Activated naive CD8-positive, alpha-beta T cell (primary cell): ENCODE data around the gene SKAP2.

Source experiments
- H3K27ac Mint-ChIP-seq: one replicate; pipeline ENCODE4 v1.8.0; 2021; ENCODE audit warnings: mixed read lengths
- H3K27me3 Mint-ChIP-seq: one replicate; pipeline ENCODE4 v1.8.0; 2021; ENCODE audit warnings: mixed read lengths
- H3K36me3 Mint-ChIP-seq: one replicate; pipeline ENCODE4 v1.8.0; 2021; ENCODE audit warnings: mixed read lengths
- H3K4me1 Mint-ChIP-seq: one replicate; pipeline ENCODE4 v1.8.0; 2021; ENCODE audit warnings: low read depth, mixed read lengths
- H3K4me3 Mint-ChIP-seq: one replicate; pipeline ENCODE4 v1.8.0; 2021; ENCODE audit warnings: mild to moderate bottlenecking, mixed read lengths
- H3K9me3 Mint-ChIP-seq: one replicate; pipeline ENCODE4 v1.8.0; 2021; ENCODE audit warnings: low read depth, mixed read lengths

SKAP2 gene

DNA sequence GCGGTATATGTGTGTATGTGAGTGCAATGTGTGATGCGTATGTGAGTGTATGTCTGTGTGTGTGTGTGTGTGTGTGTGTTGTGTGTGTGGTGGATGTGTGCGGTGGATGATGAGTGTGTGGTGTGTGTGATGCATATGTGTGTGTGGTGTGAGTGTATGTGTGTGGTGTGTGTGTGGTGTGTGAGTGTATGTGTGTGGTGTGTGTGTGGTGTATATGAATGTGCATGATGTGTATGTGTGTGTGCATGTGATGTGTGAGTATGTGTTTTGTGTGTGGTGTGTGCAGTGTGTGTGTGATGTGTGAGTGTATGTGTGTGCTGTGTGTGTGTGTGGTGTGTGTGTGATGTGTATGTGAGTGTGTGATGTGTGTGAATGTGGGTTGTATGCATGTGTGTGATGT, 222.0 kb downstream of the SKAP2 start:
- H3K36me3 Mint-ChIP-seq: no peaks in the 10 kb centered on the region
- no peak overlapping the region for H3K27ac Mint-ChIP-seq
- no peak overlapping the region for H3K4me3 Mint-ChIP-seq
- H3K27me3 Mint-ChIP-seq: peaks cover 2% of the 10 kb centered on the region
- no peaks in the 10 kb centered on the region for H3K9me3 Mint-ChIP-seq
- H3K4me1 Mint-ChIP-seq: no peaks in the 10 kb centered on the region

DNA sequence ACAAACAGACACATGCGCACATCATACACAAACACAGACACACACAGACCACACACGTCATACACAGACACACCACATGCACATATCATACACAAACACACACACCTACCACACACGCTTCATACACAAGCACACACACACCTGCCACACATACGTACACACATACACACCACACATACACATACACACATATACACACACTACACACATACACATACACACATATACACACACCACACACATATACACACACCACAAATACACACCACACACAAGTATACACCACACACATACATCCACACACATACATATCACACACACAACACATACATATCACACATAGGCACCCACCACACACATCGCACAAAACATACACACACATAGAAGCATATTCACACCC, 224.7 kb downstream of the SKAP2 start:
- no peak overlapping the region for H3K4me3 Mint-ChIP-seq

DNA sequence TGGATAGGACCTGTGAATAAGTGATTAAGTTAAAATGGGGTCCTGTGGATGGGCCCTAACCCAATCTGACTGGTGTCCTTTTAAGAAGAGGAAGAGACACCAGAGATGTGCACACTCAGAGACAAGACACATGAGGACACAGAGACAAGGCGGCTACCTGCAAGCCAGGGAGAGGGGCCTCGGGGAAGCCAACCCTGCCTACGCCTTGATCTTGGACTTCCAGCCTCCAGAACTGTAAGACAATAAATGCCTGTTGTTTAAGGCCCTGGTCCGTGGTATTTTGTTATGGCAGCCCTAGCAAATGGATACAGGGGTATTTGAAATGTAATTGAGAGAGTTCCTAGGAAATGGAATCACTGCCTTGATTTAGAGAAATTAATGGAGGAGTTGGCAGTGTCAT, 225.3 kb downstream of the SKAP2 start:
- H3K4me3 Mint-ChIP-seq: no peak overlapping the region
- H3K27me3 Mint-ChIP-seq: peaks cover 5% of the 10 kb centered on the region
- no peak overlapping the region for H3K27ac Mint-ChIP-seq
- H3K4me1 Mint-ChIP-seq: no peaks in the 10 kb centered on the region
- H3K9me3 Mint-ChIP-seq: no peaks in the 10 kb centered on the region
- no peaks in the 10 kb centered on the region for H3K36me3 Mint-ChIP-seq

More for the DNA sequence above, 224.7 kb downstream of the SKAP2 start:
- Mint-ChIP-seq H3K4me1 (no peaks in the 10 kb centered on the region), H3K36me3 (no peaks in the 10 kb centered on the region), H3K9me3 (no peaks in the 10 kb centered on the region), H3K27me3 (peaks cover 4% of the 10 kb centered on the region), H3K27ac (no peak overlapping the region)

- H3K27ac Mint-ChIP-seq: no peak overlapping the region
Observed at GRCh38 chr7:26638140-26638539, 226.2 kb downstream of the SKAP2 start.

DNA sequence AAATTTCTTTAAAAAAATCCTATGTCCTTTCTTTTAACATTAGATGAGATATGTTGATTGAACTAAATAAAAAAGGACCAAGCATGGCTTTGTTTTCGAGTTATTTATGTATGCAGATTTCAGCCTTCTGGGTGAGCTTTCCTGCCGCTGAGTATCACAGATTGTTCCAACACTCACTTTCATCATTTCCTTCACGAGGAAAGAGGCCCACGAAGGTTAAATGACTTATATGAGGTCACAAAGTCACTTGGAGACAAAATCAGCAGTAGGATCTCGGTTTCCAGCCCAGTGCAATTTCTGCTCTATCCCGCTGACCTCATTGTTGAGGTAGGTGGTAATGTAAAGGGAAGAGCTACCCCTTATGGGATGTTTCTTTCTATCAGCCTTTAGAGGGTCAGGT, 226.8 kb downstream of the SKAP2 start:
- H3K4me3 Mint-ChIP-seq: no peak overlapping the region
- H3K4me1 Mint-ChIP-seq: peaks cover 2% of the 10 kb centered on the region
- H3K27ac Mint-ChIP-seq: no peak overlapping the region
- peaks cover 5% of the 10 kb centered on the region for H3K27me3 Mint-ChIP-seq
- H3K9me3 Mint-ChIP-seq: no peaks in the 10 kb centered on the region
- H3K36me3 Mint-ChIP-seq: no peaks in the 10 kb centered on the region

More at GRCh38 chr7:26638140-26638539, 226.2 kb downstream of the SKAP2 start:
- peaks cover 2% of the 10 kb centered on the region for H3K4me1 Mint-ChIP-seq
- H3K27me3 Mint-ChIP-seq: peaks cover 5% of the 10 kb centered on the region
- H3K36me3 Mint-ChIP-seq: no peaks in the 10 kb centered on the region
- no peak overlapping the region for H3K4me3 Mint-ChIP-seq
- no peaks in the 10 kb centered on the region for H3K9me3 Mint-ChIP-seq

DNA sequence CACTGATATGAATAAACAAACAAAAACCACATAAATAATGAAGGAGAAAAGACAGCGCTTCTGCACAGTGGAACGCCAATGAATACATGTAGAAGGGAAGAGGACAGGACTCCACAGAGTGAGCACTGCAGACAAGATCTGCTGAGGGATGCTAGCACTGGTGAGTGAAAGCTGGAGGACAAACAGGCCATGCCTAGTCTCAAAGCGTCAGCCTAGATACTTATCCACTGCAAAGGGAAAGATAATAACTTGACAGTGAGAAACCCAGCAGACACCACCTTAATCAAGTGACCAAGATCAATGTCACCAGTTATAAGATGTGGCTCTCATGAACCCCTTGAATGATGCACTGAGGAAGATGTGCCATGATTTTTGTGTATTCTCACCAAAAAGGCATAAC, 227.6 kb downstream of the SKAP2 start:
- Mint-ChIP-seq H3K27ac (no peak overlapping the region), H3K27me3 (peaks cover 5% of the 10 kb centered on the region), H3K36me3 (no peaks in the 10 kb centered on the region), H3K9me3 (no peaks in the 10 kb centered on the region), H3K4me3 (no peak overlapping the region), H3K4me1 (peaks cover 2% of the 10 kb centered on the region)

GRCh38 chr7:26633557-26633956, 230.8 kb downstream of the SKAP2 start:
- no peak overlapping the region for H3K4me3 Mint-ChIP-seq
- H3K27ac Mint-ChIP-seq: no peak overlapping the region
- H3K4me1 Mint-ChIP-seq: peaks cover 2% of the 10 kb centered on the region

GRCh38 chr7:26631601-26632000, 232.8 kb downstream of the SKAP2 start:
- Mint-ChIP-seq H3K4me1 (peaks cover 2% of the 10 kb centered on the region), H3K27me3 (peaks cover 7% of the 10 kb centered on the region), H3K9me3 (no peaks in the 10 kb centered on the region), H3K27ac (no peak overlapping the region), H3K36me3 (no peaks in the 10 kb centered on the region), H3K4me3 (no peak overlapping the region)

More at GRCh38 chr7:26633557-26633956, 230.8 kb downstream of the SKAP2 start:
- no peaks in the 10 kb centered on the region for H3K9me3 Mint-ChIP-seq
- no peaks in the 10 kb centered on the region for H3K36me3 Mint-ChIP-seq
- H3K27me3 Mint-ChIP-seq: peaks cover 7% of the 10 kb centered on the region

GRCh38 chr7:26630941-26631580, 233.3 kb downstream of the SKAP2 start:
- H3K4me3 Mint-ChIP-seq: no peak overlapping the region
- no peaks in the 10 kb centered on the region for H3K36me3 Mint-ChIP-seq
- peaks cover 7% of the 10 kb centered on the region for H3K27me3 Mint-ChIP-seq
- H3K27ac Mint-ChIP-seq: no peak overlapping the region
- H3K4me1 Mint-ChIP-seq: peaks cover 2% of the 10 kb centered on the region
- no peaks in the 10 kb centered on the region for H3K9me3 Mint-ChIP-seq

DNA sequence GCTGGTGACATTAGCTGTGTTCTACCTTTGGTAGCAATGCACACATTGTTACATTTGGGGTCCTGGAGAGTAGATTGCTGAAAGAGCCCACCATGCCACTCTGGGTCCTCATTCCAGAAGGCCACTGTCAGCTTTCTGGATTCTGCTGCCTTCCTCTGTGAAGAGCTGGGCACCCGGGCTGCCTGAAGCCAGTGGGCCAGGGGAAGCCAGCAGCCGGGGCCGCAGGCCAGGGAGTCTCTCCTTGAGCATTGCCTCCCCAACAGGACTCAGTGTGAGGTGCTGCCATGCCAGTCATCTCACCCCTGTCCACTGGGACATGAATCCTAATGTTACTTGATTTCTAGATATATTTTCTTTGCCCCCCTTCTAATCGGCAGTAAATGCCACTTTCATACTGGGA, 234.0 kb downstream of the SKAP2 start:
- Mint-ChIP-seq H3K27me3 (peaks cover 5% of the 10 kb centered on the region), H3K9me3 (no peaks in the 10 kb centered on the region), H3K27ac (no peak overlapping the region), H3K4me1 (peaks cover 2% of the 10 kb centered on the region), H3K4me3 (no peak overlapping the region), H3K36me3 (no peaks in the 10 kb centered on the region)

DNA sequence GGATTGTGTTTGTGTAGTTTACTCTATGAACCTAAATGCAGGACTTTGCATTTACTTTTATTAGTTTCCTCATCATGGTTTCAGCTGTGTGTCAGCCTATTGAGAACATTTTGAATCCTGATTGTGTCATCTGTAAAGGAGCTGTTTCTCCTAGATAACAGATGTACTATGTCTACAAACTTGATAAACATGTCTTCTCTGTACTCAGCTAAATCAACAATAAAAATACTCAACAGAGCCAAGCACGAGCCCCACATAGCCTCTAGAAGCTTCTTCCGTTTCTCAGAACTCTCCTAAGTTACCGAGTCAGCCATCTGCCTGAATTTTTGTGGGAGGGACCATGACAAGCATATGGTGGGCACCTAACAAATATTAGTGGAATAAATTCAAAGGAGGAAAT, 234.7 kb downstream of the SKAP2 start:
- H3K27me3 Mint-ChIP-seq: peaks cover 5% of the 10 kb centered on the region
- H3K9me3 Mint-ChIP-seq: no peaks in the 10 kb centered on the region
- H3K4me3 Mint-ChIP-seq: no peak overlapping the region
- no peaks in the 10 kb centered on the region for H3K36me3 Mint-ChIP-seq
- no peak overlapping the region for H3K27ac Mint-ChIP-seq
- H3K4me1 Mint-ChIP-seq: peaks cover 2% of the 10 kb centered on the region

- no peaks in the 10 kb centered on the region for H3K4me1 Mint-ChIP-seq
- no peaks in the 10 kb centered on the region for H3K36me3 Mint-ChIP-seq
- no peak overlapping the region for H3K27ac Mint-ChIP-seq
- H3K9me3 Mint-ChIP-seq: no peaks in the 10 kb centered on the region
- peaks cover 6% of the 10 kb centered on the region for H3K27me3 Mint-ChIP-seq
- no peak overlapping the region for H3K4me3 Mint-ChIP-seq
Observed at GRCh38 chr7:26627891-26628341, 236.5 kb downstream of the SKAP2 start.

- H3K4me3 Mint-ChIP-seq: no peak overlapping the region
- H3K9me3 Mint-ChIP-seq: no peaks in the 10 kb centered on the region
Observed at GRCh38 chr7:26627221-26627620, 237.2 kb downstream of the SKAP2 start.

GRCh38 chr7:26626687-26627086, 237.7 kb downstream of the SKAP2 start:
- H3K27ac Mint-ChIP-seq: no peak overlapping the region
- no peak overlapping the region for H3K4me3 Mint-ChIP-seq
- H3K9me3 Mint-ChIP-seq: no peaks in the 10 kb centered on the region
- no peaks in the 10 kb centered on the region for H3K36me3 Mint-ChIP-seq
- H3K27me3 Mint-ChIP-seq: peaks cover 7% of the 10 kb centered on the region
- H3K4me1 Mint-ChIP-seq: no peaks in the 10 kb centered on the region

More at GRCh38 chr7:26627221-26627620, 237.2 kb downstream of the SKAP2 start:
- Mint-ChIP-seq H3K36me3 (no peaks in the 10 kb centered on the region), H3K27me3 (peaks cover 7% of the 10 kb centered on the region), H3K4me1 (no peaks in the 10 kb centered on the region), H3K27ac (no peak overlapping the region)

GRCh38 chr7:26626156-26626555, 238.2 kb downstream of the SKAP2 start:
- Mint-ChIP-seq H3K36me3 (no peaks in the 10 kb centered on the region), H3K4me3 (no peak overlapping the region), H3K4me1 (no peaks in the 10 kb centered on the region), H3K27ac (no peak overlapping the region), H3K9me3 (no peaks in the 10 kb centered on the region), H3K27me3 (peaks cover 7% of the 10 kb centered on the region)

DNA sequence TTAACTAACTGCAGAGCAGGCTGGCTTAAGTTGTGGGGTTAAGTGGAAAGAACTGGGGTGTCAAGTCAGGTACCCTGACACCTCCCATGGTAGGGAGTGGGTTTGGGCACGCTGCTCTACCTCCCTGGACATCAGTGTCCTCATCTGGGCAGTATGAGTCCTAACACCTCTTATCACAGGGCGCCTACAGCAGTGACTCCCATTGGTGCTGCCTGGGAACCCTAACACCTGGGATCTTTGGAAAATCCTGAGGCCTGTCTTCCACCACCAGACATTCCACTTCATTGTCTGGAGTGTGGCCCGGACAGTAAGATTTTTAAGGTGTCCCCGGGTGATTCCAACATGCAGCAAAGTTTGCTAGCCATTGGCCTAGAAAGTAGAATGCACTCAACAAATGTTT, 239.1 kb downstream of the SKAP2 start:
- Mint-ChIP-seq H3K4me3 (no peak overlapping the region), H3K4me1 (no peaks in the 10 kb centered on the region), H3K36me3 (no peaks in the 10 kb centered on the region), H3K27me3 (peaks cover 7% of the 10 kb centered on the region), H3K27ac (no peak overlapping the region), H3K9me3 (no peaks in the 10 kb centered on the region)
